ENCODE data around the gene C9orf78. TPM values are rescaled to one million over a fixed set of nuclear protein-coding genes. Genes with fewer than 3 reads are reported as not detected.

C9orf78 gene
- total and polyA plus RNA-seq, 2 experiments from 2014 or later, result 34.4 to 84.6 TPM

- H4K20me1 ChIP-seq (replicated peaks; ENCODE audit: insufficient read depth), result no peaks in the 10 kb centered on the region
- peaks cover 26% of the 10 kb centered on the region for H3K36me3 ChIP-seq (ENCODE audit: insufficient read depth)
- H3K9me2 ChIP-seq (ENCODE audit: insufficient read depth), result no peaks in the 10 kb centered on the region
- peaks cover 4% of the 10 kb centered on the region; the same call in 1 of the 2 replicates for H3F3A ChIP-seq (replicated peaks; ENCODE audit: low read depth)
- Mint-ChIP-seq H3K27me3 (ENCODE audit: insufficient read depth, low read depth, poor library complexity) (peaks cover 10% of the 10 kb centered on the region), H3K4me1 (peaks cover 26% of the 10 kb centered on the region), H3K36me3 (ENCODE audit: low read depth) (peaks cover 43% of the 10 kb centered on the region), H3K27ac (no peak overlapping the region), H3K4me3 (peak overlapping the region; percentile 98; the same call in 2 of the 3 replicates), H3K9me3 (no peaks in the 10 kb centered on the region; the same call in 2 of the 3 replicates)
- no peak for DNase-seq (ENCODE audit: low spot score)
- H3K4me2 ChIP-seq, result no peak overlapping the region
- no peak overlapping the region for H3K27ac ChIP-seq (ENCODE audit: low read depth)
- no peak overlapping the region for H2AFZ ChIP-seq
- peaks cover 20% of the 10 kb centered on the region for H3K4me1 ChIP-seq (ENCODE audit: insufficient read depth)
- peaks cover 11% of the 10 kb centered on the region for H3K79me2 ChIP-seq (replicated peaks; ENCODE audit: insufficient read depth)
- no peaks in the 10 kb centered on the region for H3K27me3 ChIP-seq (ENCODE audit: insufficient read depth)
- no peak for TF ChIP-seq POLR2AphosphoS5 (IDR thresholded peaks at IDR 0.05; ENCODE audit: low read depth)
- TF ChIP-seq CTCF (conservative IDR thresholded peaks at IDR 0.05; ENCODE audit: low read depth in 2 of 2), result no peak
- TF ChIP-seq CREB1 (CRISPR knock-in tag; IDR thresholded peaks at IDR 0.05; ENCODE audit: low read depth), result no peak
- no peak for TF ChIP-seq ZNF114 (CRISPR knock-in tag; IDR thresholded peaks at IDR 0.05)
- no peak for TF ChIP-seq EZH2phosphoT487 (IDR thresholded peaks at IDR 0.05; ENCODE audit: unreplicated experiment)
- no peak for TF ChIP-seq EZH2 (IDR thresholded peaks at IDR 0.05; ENCODE audit: low read depth, unreplicated experiment)
- TF ChIP-seq ZNF462 (CRISPR knock-in tag; IDR thresholded peaks at IDR 0.05), result no peak
- no peak for TF ChIP-seq REST (IDR thresholded peaks at IDR 0.05; ENCODE audit: unreplicated experiment)
- TF ChIP-seq ZNF331 (CRISPR knock-in tag; IDR thresholded peaks at IDR 0.05; ENCODE audit: low read depth), result no peak
- no peak for TF ChIP-seq JUNB (IDR thresholded peaks at IDR 0.05; ENCODE audit: unreplicated experiment)
- no peak for TF ChIP-seq NANOG (IDR thresholded peaks at IDR 0.05; ENCODE audit: borderline replicate concordance)
- no peak for TF ChIP-seq STAT1 (IDR thresholded peaks at IDR 0.05; ENCODE audit: unreplicated experiment)
- TF ChIP-seq ETS1 (IDR thresholded peaks at IDR 0.05), result no peak
- no peak overlapping the region for H3K4me3 ChIP-seq
- ATAC-seq, result no peak
Observed at GRCh38 chr9:129832982-129833381, 2.1 kb downstream of the C9orf78 start.
